ENCODE results near the gene EVC2.

DNA sequence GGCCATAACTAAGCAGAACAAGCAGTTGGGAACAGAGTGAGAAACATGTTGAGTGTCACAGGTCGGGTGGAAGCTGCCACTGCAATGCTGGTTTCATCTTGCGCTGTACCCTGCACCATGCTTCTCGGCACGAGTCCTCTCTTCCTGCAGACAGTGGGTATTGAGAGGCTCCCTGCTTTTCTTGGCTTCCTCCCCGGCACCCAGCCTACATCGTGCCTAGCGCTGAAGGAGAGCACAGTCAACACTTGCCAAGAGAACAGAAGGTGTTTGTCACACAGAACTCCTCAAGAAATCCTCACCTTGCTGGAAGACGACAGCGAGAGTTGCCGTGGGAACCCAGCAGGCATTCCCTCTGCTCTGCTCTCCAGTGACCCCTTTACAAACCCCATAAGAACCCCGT is 53.6 kb downstream of the EVC2 start:
- TF ChIP-seq, protein P1, sequence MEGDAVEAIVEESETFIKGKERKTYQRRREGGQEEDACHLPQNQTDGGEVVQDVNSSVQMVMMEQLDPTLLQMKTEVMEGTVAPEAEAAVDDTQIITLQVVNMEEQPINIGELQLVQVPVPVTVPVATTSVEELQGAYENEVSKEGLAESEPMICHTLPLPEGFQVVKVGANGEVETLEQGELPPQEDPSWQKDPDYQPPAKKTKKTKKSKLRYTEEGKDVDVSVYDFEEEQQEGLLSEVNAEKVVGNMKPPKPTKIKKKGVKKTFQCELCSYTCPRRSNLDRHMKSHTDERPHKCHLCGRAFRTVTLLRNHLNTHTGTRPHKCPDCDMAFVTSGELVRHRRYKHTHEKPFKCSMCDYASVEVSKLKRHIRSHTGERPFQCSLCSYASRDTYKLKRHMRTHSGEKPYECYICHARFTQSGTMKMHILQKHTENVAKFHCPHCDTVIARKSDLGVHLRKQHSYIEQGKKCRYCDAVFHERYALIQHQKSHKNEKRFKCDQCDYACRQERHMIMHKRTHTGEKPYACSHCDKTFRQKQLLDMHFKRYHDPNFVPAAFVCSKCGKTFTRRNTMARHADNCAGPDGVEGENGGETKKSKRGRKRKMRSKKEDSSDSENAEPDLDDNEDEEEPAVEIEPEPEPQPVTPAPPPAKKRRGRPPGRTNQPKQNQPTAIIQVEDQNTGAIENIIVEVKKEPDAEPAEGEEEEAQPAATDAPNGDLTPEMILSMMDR (conservative IDR thresholded peaks at IDR 0.05; ENCODE audit: low read depth, low read length): no peak
- TF ChIP-seq CEBPB (IDR thresholded peaks at IDR 0.05; ENCODE audit: low read depth, low read length) (no peak), RCOR1 (IDR thresholded peaks at IDR 0.05; ENCODE audit: insufficient replicate concordance, low read length) (no peak), POLR2A (IDR thresholded peaks at IDR 0.05; ENCODE audit: low read depth, low read length) (no peak), MXI1 (IDR thresholded peaks at IDR 0.05; ENCODE audit: borderline replicate concordance, low read depth, low read length) (no peak)

Data from IMR-90 (cell line).